GM10847 (cell line): Measurements from ENCODE around the gene SAMD9.

Experiments used
- POLR2A ChIP-seq: IDR thresholded peaks from 2 replicates; pipeline ENCODE4 v1.6.1; 2011; ENCODE audit not compliant: insufficient read length; ENCODE audit errors: extremely low read depth

Gene SAMD9

DNA sequence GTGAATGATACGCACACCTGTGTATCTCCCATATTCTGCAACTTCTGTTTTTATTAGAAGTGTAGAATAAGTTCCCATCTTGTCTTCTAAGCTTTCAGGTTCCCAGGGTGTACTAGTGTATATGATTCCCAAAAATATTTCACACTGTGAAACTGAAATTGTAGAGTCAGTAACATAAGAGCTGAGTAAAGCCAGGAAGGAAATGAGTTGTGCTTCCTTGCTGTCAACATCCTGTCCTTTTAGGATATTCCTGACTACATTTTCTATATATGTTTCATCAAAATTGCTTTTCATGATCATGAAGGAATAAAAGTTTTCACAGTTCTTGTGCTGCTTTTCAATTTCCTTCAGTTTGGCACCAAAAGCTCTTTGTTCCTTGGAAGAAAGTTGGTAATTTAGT, 15.2 kb upstream of the SAMD9 start:
- no peak for TF ChIP-seq POLR2A

GRCh38 chr7:93132216-93132615, 14.4 kb upstream of the SAMD9 start:
- no peak for TF ChIP-seq POLR2A

DNA sequence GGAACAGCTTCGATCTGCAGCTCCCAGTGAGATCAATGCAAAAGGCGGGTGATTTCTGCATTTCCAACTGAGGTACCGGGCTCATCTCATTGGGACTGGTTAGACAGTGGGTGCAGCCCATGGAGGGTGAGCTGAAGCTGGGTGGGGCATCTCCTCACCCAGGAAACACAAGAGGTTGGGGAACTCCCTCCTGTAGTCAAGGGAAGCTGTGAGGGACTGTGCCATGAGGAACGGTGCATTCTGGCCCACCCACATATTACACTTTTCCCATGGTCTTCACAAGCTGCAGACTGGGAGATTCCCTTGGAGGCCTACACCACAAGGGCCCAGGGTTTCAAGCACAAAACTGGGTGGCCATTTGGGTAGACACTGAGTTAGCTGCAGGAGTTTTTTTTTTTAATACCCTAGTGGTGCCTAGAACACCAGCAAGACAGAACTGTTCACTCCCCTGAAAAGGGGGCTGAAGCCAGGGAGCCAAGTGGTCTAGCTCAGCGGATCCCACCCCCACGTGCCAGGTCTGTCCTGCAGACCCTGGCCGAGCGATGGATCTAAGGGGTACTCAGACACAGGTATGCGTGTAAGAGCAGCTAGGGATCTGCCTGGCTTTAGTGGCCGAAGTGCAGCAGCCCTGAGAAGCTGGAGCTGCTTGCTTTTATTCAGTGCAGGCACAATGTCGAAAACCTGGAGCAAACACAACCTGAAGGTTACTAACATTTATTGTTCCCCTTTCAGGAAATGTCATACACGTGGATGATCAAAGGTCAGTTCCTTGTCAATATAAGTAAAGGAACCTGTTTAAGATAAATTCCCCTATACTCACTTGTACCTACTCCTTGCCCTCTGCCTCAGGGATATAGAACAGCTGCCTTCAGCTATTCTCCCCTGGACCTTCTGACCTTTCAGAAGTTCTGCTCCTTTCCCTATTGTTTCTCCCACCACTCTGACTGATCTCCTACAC, 3.1 kb upstream of the SAMD9 start:
- TF ChIP-seq POLR2A = no peak

- TF ChIP-seq POLR2A = no peak
Observed at GRCh38 chr7:93119191-93119905, 1.6 kb upstream of the SAMD9 start.

- TF ChIP-seq POLR2A = no peak
Observed at GRCh38 chr7:93117327-93117726, 452 bp downstream of the SAMD9 start.

DNA sequence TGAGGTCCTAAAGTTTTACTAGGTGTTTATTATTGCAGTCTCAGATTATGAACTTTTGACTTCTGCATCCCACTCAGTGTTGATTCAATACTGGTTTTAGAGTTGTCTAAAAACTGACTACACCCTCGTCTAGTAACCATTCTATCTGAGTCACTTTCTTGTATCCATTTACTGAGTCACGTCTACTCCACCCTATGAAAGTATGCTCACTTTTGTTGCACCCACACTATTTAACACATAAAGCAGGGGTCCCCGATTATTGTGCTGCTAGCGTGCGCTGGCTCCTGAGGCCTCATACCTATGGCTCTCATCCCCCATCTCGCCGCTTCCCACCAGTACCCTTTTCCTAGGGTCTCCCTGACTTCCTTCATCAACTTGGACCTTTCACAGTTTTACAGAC, 2.0 kb downstream of the SAMD9 start:
- no peak for TF ChIP-seq POLR2A

- no peak for TF ChIP-seq POLR2A
Observed at GRCh38 chr7:93108003-93108402, 9.8 kb downstream of the SAMD9 start.

DNA sequence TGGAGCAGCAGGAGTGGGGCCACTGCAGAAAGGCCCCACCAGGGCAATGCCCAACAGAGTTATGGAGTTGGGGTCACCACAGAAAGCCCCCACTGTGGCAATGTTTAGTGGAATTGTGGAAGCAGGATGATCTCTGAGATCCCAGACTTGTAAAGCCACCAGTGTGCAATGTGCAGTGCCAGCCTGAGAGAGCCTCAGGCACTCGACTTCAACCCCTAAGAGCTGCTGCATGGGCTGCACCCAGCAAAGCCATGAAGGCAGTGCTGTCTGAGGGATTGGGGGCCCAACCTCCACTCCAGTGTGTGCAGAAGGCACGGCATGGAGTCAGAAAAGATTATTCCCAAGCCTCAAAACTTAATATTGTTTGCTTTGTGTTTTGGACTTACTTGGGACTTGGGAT, 20.4 kb downstream of the SAMD9 start:
- no peak for TF ChIP-seq POLR2A

GRCh38 chr7:93092757-93093370, 24.9 kb downstream of the SAMD9 start:
- no peak for TF ChIP-seq POLR2A

DNA sequence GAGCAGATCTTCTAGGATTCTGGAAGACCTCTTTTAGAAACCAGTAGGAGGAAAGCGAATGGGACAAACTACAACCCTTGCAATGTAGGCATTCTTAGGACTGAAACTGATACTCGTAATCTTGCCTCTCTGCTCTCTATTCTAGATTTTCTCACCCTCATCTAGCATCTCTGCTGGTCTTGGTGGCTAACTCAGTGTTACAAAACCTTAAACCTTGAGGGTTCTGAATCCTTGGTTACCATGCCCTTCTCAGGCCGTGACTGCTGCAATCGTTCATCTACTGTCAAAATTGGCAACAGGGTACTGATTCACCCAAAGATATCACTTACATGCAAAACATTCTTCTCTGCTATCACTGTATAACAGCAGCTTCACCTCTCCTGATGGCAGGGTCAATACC, 55.2 kb downstream of the SAMD9 start:
- TF ChIP-seq POLR2A = no peak

DNA sequence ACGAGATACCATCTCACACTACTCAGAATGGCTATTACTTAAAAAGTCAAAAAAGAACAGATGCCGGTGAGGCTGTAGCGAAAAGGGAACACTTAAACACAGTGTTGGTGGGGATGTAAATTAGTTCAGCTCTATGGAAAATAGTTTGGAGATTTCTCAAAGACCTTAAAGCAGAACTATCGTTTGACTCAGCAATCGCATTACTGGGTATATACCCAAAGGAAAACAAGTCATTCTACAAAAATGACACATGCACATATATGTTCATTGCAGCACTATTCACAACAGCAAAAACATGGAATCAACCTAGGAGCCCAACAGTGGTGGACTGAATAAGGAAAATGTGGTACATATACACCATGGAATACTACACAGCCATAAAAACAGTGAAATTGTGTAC, 56.9 kb downstream of the SAMD9 start:
- TF ChIP-seq POLR2A = no peak

- TF ChIP-seq POLR2A = no peak
Observed at GRCh38 chr7:93060025-93060424, 57.8 kb downstream of the SAMD9 start.

DNA sequence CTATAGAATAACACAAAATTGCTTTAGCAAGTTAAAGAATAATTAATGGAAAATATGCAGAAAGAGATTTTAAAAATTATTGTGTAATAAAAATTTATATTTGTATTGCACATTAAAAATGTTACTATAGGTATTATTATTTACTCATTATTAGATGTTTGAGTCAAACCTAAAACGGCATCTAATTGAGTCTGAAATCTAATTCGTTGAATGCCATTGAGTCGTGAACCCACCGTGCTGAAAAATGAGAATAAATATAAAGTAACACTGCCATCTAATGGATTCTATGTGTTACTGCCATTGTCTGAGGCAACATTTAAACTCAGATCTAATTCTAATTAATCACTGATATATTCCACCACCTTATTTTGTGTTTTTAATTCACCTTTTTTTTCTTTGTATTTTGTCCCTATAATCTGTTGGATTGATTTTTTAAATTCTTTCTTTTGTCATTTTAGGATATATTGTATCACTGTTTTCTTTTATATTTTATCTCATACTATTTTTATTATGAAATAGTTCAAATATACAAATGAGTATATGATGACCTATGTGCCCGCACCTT, 62.2 kb downstream of the SAMD9 start:
- TF ChIP-seq POLR2A = no peak

- no peak for TF ChIP-seq POLR2A
Observed at GRCh38 chr7:93054975-93055374, 62.8 kb downstream of the SAMD9 start.

DNA sequence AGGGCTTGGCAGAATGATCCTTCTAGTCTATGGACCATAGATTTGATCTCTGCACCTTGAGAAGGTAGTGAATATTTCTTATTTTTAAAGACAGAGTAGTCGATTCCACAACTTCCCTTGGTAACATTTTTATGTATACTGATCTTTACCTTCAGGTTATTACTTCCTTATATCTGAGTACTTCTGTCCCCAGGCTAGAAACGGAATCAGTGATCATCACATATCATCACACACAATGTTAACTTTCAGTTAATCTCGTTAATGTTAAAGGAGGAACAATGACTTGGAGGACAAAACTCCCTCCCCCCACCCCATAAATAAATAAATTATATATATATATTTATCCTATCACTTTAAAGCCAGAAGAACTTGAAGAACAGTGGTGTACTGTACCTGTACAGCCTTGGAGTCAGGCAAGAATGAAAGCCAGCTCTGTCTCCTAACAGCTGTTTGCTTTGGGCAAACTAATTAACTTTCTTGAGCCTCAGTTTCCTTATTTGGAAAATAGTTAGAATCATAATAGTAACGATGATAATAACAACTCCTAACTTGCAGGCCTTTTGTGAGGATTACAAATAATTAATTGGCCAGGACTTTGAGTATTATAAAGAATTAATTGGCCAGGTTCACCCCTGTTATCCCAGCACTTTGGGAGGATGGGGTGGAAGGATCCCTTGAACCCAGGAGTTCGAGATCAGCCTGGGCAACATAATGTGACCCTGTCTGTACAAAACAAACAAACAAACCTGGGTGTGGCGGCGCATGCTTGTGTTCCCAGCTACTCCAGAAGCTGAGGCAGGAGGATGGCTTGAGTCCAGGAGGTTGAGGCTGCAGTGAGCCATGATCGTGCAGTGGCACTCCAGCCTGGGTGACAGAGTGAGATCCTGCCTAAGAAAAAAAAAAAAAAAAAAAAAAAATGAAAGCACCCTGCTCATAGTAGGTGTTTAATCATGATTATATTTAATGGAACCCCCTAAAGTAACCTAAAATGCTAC, 63.5 kb downstream of the SAMD9 start:
- no peak for TF ChIP-seq POLR2A
